Esophagus muscularis mucosa (tissue), 4 donors: ENCODE measurements around the gene SOCS7.

Experiments
- EP300 ChIP-seq: sonication (generic); formaldehyde crosslinking; IDR thresholded peaks from one replicate; pipeline ENCODE4 v1.6.1; 2017; ENCODE audit warnings: antibody characterized with exemption
- POLR2AphosphoS5 ChIP-seq, 2 donors: sonication (generic); formaldehyde crosslinking; IDR thresholded peaks; one replicate each; pipeline ENCODE4 v1.6.1; 2017; ENCODE audit warnings: antibody characterized with exemption in 2 of 2
- TF ChIP-seq, protein P1 (sequence below), 3 experiments: fragments of 200-600 bp in 2 of 3; fragments of 450-650 bp in 1 of 3; sonication (generic) in 2 of 3; IDR thresholded peaks; one replicate each; pipeline ENCODE4 v1.5.1; 2017 to 2019; ENCODE audit warnings: antibody characterized with exemption in 3 of 3, mild to moderate bottlenecking in 2 of 3, moderate library complexity in 1 of 3

DNA sequence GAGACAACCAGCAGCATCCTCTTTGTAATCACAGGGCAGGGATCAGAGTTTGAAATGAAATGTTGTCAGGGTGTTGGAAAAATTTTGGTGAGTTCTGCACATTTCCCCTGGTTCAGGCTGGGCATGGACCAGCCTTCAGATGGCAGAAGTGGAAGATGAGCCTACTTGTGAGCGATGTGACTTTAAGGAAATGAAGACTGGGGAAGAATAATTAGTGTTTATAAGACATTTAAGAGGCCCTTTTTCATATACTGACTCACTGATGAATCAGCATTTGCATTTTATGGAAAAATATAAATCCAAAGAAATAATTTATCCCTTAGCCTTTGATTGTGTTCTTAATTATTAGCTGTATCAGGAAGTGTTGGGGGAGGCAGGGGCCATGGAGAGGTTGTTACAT, 28.7 kb upstream of the SOCS7 start:
- TF ChIP-seq EP300 (no peak), POLR2AphosphoS5 (IDR thresholded peaks at IDR 0.05) (no peak)
- TF ChIP-seq, protein P1, sequence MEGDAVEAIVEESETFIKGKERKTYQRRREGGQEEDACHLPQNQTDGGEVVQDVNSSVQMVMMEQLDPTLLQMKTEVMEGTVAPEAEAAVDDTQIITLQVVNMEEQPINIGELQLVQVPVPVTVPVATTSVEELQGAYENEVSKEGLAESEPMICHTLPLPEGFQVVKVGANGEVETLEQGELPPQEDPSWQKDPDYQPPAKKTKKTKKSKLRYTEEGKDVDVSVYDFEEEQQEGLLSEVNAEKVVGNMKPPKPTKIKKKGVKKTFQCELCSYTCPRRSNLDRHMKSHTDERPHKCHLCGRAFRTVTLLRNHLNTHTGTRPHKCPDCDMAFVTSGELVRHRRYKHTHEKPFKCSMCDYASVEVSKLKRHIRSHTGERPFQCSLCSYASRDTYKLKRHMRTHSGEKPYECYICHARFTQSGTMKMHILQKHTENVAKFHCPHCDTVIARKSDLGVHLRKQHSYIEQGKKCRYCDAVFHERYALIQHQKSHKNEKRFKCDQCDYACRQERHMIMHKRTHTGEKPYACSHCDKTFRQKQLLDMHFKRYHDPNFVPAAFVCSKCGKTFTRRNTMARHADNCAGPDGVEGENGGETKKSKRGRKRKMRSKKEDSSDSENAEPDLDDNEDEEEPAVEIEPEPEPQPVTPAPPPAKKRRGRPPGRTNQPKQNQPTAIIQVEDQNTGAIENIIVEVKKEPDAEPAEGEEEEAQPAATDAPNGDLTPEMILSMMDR (IDR thresholded peaks at IDR 0.05): no peak
